ENCODE results near the gene ANKH. TPM values are rescaled to one million over a fixed set of nuclear protein-coding genes. Genes with fewer than 3 reads are reported as not detected.

The ANKH gene
- total and polyA plus RNA-seq, 8 donors = 3.6 to 115 (median 14.3) TPM

- Histone ChIP-seq H3K9me3 (no peaks in the 10 kb centered on the region), H3K27me3 (no peaks in the 10 kb centered on the region), H3K36me3 (peaks cover 0 to 20% (median 13%) of the 10 kb centered on the region in 4 donors), H3K4me1 (peaks cover 0 to 2% (median under 1%) of the 10 kb centered on the region in 4 donors), H3K4me3 (no peak overlapping the region), H3K27ac (no peak overlapping the region)
- TF ChIP-seq POLR2A (IDR thresholded peaks at IDR 0.05) = no peak
- no peak for TF ChIP-seq POLR2AphosphoS5 (IDR thresholded peaks at IDR 0.05)
- no peak for TF ChIP-seq EP300 (IDR thresholded peaks at IDR 0.05)
- TF ChIP-seq CTCF (IDR thresholded peaks at IDR 0.05) = no peak
- no peak for DNase-seq
- 67 to 80% (median 76%) methylated on average over 7 of the region's 7 CpGs for WGBS, 5 donors
- intact Hi-C loops (cut with DNase I; ENCODE audit: low total_unique reads) = no loop called here
Observed at GRCh38 chr5:14721990-14722656, 149.5 kb downstream of the ANKH start.

- intact Hi-C loops (cut with DNase I; ENCODE audit: low total_unique reads) = no loop called here
- no peak for TF ChIP-seq CTCF (IDR thresholded peaks at IDR 0.05)
- TF ChIP-seq POLR2A (IDR thresholded peaks at IDR 0.05) = no peak
- no peak for TF ChIP-seq EP300 (IDR thresholded peaks at IDR 0.05)
- TF ChIP-seq POLR2AphosphoS5 (IDR thresholded peaks at IDR 0.05) = no peak
- H3K27ac ChIP-seq = no peak overlapping the region
- DNase-seq = no peak
- no peaks in the 10 kb centered on the region for H3K9me3 ChIP-seq
- no peaks in the 10 kb centered on the region for H3K27me3 ChIP-seq
- H3K4me3 ChIP-seq = no peak overlapping the region
- peaks cover 8 to 35% (median 24%) of the 10 kb centered on the region in 4 donors for H3K36me3 ChIP-seq
- 93 to 98% (median 96%) methylated on average over 3 of the region's 3 CpGs for WGBS, 5 donors
- H3K4me1 ChIP-seq = no peaks in the 10 kb centered on the region
Observed at GRCh38 chr5:14720236-14720923, 151.2 kb downstream of the ANKH start.

GRCh38 chr5:14718778-14719177 is 152.8 kb downstream of the ANKH start:
- no peak for DNase-seq
- peaks cover 12 to 41% (median 35%) of the 10 kb centered on the region in 4 donors for H3K36me3 ChIP-seq
- no peak overlapping the region for H3K4me3 ChIP-seq
- no peaks in the 10 kb centered on the region for H3K9me3 ChIP-seq
- WGBS, 5 donors = 90 to 94% (median 91%) methylated on average over 5 of the region's 5 CpGs
- intact Hi-C loops (cut with DNase I; ENCODE audit: low total_unique reads) = no loop called here
- H3K27me3 ChIP-seq = no peaks in the 10 kb centered on the region
- H3K27ac ChIP-seq = no peak overlapping the region
- H3K4me1 ChIP-seq = no peaks in the 10 kb centered on the region
- TF ChIP-seq CTCF (IDR thresholded peaks at IDR 0.05) (no peak), POLR2AphosphoS5 (IDR thresholded peaks at IDR 0.05) (no peak)

GRCh38 chr5:14716755-14717752 is 154.5 kb downstream of the ANKH start:
- TF ChIP-seq POLR2AphosphoS5 (IDR thresholded peaks at IDR 0.05) = no peak
- TF ChIP-seq EP300 (IDR thresholded peaks at IDR 0.05) = no peak
- TF ChIP-seq POLR2A (IDR thresholded peaks at IDR 0.05) = no peak
- TF ChIP-seq CTCF (IDR thresholded peaks at IDR 0.05) = no peak
- WGBS, 5 donors = 80 to 88% (median 84%) methylated on average over 13 of the region's 13 CpGs

More at GRCh38 chr5:14716755-14717752, 154.5 kb downstream of the ANKH start:
- Histone ChIP-seq H3K36me3 (peaks cover 28 to 58% (median 52%) of the 10 kb centered on the region in 4 donors), H3K4me1 (no peaks in the 10 kb centered on the region), H3K27me3 (no peaks in the 10 kb centered on the region), H3K4me3 (no peak overlapping the region), H3K27ac (no peak overlapping the region), H3K9me3 (no peaks in the 10 kb centered on the region)
- no peak for DNase-seq
- intact Hi-C loops (cut with DNase I; ENCODE audit: low total_unique reads) = no loop called here
